Prostate gland (tissue), 2 donors: ENCODE measurements around the gene CASP10.

ENCODE experiments used
- POLR2A ChIP-seq: fragments of 450-650 bp; IDR thresholded peaks from one replicate; pipeline ENCODE4 v1.6.1; 2016; ENCODE audit warnings: antibody characterized with exemption, mild to moderate bottlenecking
- POLR2AphosphoS5 ChIP-seq: sonication (generic); formaldehyde crosslinking; IDR thresholded peaks from one replicate; pipeline ENCODE4 v1.6.1; 2017; ENCODE audit warnings: antibody characterized with exemption
- TF ChIP-seq, protein P1 (sequence below), 4 experiments: fragments of 200-600 bp in 2 of 4; fragments of 450-650 bp in 2 of 4; sonication (generic) in 2 of 4; IDR thresholded peaks; 1 replicate in 3 of 4; 2 replicates in 1 of 4; pipeline ENCODE4 v1.5.1; 2016 to 2019; ENCODE audit warnings: antibody characterized with exemption in 4 of 4, mild to moderate bottlenecking in 2 of 4, moderate library complexity in 2 of 4

DNA sequence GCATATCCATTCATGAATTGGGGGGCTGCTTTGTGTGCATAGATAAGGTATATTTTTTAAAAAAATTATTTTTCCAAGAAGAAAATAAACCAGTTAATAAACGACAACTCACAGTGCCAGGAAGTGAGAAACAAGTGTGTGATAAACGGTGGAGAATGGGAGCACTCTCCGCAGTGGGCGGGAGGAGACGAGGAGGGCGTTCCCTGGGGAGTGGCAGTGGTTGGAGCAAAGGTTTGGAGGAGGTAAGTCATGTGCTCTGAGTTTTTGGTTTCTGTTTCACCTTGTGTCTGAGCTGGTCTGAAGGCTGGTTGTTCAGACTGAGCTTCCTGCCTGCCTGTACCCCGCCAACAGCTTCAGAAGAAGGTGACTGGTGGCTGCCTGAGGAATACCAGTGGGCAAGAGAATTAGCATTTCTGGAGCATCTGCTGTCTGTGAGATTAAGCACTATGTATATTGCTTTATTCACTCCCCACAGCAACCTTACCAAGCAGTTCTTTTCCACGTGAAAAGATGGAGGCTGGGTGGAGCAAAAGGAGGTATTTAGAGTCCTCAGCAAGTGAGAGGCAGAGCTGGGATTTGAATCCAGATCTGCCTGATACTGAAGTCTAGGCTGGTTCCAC lies 50.4 kb downstream of the CASP10 start:
- TF ChIP-seq, protein P1, sequence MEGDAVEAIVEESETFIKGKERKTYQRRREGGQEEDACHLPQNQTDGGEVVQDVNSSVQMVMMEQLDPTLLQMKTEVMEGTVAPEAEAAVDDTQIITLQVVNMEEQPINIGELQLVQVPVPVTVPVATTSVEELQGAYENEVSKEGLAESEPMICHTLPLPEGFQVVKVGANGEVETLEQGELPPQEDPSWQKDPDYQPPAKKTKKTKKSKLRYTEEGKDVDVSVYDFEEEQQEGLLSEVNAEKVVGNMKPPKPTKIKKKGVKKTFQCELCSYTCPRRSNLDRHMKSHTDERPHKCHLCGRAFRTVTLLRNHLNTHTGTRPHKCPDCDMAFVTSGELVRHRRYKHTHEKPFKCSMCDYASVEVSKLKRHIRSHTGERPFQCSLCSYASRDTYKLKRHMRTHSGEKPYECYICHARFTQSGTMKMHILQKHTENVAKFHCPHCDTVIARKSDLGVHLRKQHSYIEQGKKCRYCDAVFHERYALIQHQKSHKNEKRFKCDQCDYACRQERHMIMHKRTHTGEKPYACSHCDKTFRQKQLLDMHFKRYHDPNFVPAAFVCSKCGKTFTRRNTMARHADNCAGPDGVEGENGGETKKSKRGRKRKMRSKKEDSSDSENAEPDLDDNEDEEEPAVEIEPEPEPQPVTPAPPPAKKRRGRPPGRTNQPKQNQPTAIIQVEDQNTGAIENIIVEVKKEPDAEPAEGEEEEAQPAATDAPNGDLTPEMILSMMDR (IDR thresholded peaks at IDR 0.05): peak in 1 of 4 experiments; percentile 15
- TF ChIP-seq POLR2A: peak; percentile 63
- TF ChIP-seq POLR2AphosphoS5: peak; percentile 86
